Stimulated activated CD4-positive, alpha-beta T cell treated with anti-CD3 and anti-CD28 coated beads, Interleukin-12 subunit alpha, Interleukin-12 subunit beta, amount 100 ng/mL, for 4 hours (primary cell): ENCODE measurements around the gene VPS8.

Experiments
- DNase-seq: peaks from one replicate; pipeline ENCODE4 v3.0.0-alpha.2; 2020

VPS8 gene

DNA sequence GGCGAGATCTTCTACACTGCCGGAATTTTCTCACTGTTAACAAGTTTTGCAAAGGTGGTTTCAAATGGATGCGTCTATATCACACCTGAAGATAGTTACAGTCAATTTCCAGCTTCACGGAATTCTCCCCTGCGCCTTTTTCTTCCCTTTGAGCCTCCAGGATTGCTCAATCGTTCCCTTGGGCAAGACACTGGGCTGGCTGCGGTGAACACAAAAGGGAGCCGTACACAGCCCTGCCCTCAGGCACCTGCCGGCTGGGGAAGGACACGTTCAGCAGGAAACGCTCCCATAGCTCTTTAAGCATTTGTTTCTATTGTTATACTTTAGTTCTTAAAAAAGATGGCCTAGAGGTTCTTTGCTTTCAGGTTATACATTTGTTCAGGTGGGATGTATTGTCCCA, 255.2 kb downstream of the VPS8 start:
- DNase-seq, result no peak

DNA sequence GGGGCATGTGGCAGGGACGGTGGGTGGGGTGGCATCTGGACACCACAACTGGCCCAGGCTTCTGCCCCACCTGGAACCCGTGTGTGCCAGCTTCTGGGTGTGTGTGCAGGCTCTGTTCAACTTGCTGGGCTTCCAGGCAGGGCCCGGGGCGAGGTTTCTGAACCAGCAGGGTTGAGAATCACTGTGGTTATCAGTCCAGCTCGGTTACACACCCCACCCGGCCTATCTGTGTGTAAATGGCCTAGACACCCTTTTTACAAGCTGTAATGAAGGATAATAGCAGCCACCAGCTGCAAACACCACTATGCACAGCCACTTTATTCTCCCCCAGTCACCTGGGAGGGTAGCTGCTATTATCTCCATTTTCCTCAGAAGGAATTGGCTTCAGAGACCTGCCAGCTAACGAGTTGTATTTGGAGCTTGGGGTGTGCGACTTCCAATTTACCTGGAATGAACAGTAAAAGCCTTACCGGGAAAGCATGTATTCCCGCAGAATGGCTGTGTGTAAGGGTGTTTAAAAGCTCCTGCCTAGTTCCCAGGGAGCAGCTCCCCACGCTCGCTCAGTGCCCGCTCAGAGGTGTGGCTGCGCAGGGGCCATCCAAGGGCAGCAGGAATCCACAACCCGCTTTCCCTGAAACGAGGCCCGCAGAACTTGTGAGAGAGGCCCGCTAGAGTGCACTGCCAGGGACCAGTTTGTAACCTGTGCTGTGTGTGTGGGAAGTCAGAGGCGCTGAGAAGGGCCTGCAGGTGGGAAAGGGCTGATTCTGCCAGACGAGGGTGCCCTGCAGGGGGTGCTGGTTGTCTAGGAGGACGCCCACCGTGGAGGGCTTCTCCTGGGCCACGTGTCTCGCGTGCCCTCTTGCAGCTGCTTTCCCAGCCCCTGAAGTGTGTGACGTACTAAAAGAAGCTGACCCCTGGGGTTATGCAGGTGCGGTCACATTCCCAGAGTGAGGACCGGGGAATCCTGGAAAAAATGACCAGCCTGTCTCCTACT, 257.4 kb downstream of the VPS8 start:
- DNase-seq, result no peak

DNA sequence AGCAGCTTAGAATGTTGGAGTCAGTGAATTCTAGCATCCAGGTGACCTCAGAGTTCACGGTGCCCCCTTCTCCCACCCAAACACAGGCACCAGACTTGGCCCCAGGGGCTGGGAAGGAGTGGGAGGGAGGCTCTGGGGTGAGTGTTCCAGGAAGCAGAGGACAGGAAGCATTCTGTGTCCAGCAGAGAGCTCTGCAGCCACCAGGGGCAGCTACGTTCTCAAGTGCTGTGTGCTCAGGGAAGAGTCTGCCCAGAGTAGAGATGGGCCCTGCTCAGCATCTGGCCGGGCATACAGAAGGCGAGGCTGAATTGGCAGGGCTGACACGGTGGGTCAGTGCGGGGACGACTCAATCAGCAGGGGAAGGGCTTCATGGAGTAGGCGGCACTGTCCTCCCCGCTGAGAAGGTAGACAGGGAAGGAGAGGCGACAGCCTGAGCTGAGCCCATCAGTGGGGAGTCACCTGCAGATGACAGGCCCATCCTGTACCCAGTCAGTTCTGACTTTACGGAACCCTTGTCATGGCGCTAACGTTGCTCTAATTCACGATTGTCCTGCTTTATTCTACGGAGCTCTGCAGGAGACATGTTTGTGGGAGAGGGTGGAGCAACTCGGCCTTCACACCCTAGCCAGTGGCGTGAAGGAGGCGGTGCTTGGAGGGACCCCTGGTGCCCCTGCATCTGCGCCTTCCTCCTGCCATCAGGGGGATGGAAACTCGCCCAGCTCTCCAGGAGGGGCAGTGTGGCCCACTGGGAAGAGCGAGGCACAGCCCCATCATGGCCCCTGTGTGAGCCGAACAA, 258.7 kb downstream of the VPS8 start:
- no peak for DNase-seq

DNA sequence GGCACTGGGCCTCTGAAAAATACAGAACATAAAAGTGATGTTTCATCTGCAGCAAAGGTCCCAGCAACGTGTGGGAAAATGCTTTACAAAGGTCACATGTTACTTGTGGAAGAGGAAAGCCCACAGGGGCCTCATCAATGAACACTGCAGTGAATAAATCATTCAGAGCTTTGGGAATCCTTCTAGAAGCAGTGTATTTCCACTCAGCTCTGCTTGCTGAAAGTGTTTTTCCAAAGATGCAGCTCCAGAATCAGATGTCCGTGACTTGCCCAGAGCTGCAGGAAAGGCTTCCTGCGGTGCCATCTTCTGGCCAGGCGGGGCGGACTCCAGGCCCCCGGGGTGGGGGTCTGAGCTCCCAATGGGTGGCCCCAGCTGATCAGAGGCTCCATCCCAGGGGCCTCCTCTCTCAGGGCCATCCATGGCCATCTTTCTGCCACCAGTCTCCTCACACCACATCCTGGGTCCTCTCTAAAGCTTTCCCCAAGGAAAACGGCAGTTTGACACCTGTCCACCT, 259.4 kb downstream of the VPS8 start:
- no peak for DNase-seq

DNA sequence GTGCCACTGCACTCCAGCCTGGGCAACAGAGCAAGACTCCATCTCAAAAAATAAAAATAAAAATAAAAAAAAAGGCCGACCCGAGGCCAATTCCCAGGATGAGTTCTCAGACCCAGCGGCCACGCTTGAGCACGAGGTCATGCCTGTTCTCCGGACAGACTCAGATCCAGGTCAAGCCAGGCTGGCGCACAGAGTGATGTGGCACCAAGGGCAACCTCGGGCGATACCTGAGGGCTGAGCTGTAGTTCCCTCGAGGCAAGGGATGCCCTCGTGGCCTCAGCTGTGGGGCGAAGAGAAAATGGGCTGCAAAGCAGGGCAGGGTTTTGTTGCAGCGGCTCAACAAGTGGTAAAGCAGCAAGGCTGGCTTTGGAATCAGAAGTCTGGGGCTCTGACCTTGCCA, 263.6 kb downstream of the VPS8 start:
- DNase-seq, result no peak

DNA sequence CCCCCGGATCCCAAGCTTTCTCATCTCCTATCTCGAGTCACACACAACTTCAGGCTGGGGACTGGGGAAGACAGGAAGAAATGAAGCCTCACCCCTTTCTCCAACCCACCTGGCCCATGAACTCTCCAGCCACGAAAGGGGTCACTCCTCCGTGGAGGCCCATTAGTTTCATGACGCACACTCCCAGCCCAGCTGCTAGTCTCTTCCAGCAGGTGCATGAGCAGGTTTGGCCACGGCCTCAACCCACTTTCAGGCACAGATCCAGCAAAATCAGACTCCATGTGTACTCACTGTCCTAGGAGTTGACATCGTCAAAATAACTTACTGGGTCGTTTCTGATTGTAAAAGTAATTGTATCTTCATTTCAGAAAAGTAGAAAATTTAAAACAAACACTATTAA, 264.3 kb downstream of the VPS8 start:
- DNase-seq, result no peak

DNA sequence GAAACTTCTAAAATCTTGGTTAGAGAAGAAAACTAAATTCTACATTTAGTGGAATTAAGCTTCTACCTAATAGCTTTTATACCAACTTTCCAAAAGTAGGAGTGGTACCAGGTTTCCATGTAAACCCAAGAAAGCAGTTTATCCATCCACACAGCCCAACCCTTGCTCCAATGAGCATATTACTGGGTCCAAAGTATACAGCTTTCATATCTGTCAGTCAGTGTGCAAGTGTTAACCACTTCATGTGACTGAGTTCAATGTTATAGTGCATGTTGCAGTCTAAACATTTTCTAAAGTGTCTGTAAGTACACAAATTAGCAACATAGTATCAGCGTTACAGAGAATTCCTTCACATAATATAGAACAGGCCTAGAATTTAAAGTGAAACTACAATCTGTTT, 267.7 kb downstream of the VPS8 start:
- no peak for DNase-seq

DNA sequence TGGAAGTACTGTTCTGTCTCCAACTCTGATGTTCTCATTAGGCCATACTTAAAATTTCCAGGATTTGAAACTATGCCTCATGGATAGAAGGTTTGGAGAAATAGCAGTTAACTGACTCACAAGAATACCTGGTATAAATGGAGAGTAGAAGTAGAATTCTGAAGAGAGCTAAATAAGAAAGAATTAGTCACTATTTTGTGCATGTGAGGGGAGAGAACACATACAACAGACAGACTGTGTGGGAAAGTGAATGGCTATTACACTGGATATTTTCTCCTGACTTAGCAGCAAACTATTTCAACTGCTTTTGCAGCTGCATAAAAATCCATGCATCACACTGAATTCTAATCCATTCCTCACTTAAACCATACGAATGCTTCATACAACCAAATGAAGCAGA, 269.6 kb downstream of the VPS8 start:
- no peak for DNase-seq

DNA sequence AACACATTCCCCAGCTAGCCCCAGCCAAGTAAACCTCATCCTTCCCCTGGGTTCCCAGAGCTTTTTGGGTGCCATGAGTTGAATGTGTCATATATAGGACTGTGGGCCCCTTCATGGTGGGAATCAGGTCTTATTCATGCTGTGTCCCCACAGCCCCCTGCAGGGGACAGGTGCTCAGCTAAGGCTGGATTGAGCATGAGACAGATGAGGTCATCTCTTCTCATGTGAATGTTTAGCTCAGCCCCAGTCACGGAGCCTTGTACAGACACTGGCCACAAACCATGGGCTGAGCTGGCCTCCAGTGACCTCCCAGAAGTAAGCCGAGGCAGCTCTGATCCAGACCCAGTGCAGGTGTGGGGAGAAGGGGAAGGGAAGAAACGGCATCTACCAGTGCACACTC, 270.2 kb downstream of the VPS8 start:
- no peak for DNase-seq

DNA sequence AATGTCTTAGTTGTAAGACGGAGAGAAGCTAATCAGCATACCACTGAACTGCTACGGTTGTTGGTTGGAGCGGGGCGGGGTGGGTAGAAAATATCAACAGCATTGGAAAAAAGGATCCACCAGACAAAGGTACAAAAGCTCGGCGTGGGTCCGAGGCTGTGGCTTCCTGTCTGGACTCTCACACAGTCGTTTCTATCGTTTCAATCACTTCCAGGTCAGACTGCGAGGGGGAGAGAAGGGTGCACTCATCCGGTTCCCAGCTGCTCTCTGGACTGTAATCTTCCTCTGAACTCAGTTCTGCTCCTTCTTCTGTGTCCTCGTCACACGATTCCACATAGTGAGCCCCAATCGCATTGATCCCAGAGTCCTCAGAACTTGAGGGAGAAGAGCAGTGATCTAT, 270.9 kb downstream of the VPS8 start:
- DNase-seq, result no peak

DNA sequence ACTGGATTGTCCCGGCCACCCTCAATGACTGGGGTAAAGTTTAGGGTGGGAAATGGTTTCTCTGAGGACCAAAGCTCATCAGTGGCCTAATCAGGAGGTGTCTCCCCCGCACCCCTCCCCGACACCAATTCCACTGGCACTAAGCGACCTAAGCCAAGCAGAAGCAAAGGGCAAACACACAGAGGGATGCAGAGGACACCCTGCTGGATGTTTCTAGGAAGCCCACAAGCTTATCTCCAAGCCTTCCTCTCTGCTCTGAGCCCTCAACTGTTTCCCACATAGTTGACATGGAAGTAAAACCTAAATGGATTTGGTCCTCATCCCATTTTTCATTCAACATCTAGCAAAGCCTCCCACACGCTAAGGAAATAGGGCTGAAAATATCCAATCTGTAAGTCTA, 272.4 kb downstream of the VPS8 start:
- DNase-seq, result no peak

DNA sequence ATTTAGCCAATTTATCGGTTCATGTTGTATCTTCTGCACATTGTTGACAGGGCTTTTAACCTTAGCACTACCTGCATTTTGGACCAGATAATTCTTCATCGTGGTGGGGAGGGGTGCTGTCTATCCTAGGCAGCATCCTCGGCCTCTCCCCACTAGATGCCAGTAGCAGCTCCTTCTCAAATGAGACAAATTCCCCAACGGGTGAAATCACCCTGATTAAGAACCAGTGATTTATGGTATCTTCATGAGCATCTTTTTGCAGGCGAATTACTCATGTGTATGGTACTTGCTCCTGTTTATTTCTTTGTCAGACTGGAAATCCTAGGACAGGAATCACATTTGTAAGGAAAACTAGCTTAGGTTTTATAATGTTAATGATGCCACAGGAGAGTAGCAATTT, 272.9 kb downstream of the VPS8 start:
- DNase-seq, result no peak

DNA sequence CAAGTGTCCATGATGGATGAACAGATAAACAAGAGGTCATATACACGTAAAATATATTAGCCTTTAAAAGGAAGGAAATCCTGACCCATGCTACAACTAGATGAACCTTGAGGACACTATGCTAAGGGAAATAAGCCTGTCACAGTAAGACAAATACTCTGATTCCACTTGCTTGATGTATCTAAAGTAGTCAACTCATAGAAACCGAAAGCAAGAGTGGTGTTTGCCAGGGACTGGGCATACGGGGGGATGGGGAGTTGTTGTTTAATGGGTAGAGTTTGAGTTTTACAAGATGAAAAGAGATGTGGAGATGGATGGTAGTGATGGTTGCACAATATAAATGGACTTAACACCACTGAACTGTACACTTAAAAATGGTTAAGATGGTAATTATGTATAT, 275.5 kb downstream of the VPS8 start:
- DNase-seq, result no peak

DNA sequence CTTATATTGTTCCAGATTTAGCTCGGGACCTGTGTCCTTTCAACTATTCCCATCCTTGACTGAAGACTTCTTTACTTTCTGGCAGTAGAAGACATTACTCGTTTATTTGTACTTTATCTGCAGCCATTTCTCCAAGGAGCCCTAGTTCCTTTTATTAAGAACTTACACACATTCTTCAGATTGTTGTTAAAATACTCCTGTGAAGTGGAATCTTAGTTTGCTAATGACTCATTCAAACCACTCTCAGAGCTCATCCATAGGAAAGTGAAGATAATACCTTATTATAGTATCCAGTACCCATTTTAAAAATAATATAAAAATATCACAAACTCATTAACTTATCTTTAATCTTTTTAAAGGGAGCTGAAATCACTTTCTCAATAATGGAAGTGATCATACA, 277.4 kb downstream of the VPS8 start:
- no peak for DNase-seq

DNA sequence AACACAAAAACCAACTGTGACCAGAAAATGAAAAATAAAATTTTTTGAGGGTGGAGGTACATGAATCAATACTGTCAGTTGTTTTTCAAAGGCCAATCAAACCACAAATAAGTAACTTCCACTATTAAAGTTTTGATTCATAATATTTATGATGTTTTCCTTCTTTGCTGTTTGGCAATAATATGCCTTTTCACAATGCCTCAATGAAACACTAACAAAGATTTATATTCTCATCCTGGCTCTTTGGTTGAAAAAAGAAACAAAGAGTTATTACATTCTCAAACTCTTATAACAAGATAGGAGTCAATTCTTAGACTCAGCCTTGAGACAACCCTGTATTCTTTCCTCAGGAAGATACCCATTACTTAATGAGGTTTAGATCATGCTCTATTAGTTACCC, 277.8 kb downstream of the VPS8 start:
- no peak for DNase-seq

DNA sequence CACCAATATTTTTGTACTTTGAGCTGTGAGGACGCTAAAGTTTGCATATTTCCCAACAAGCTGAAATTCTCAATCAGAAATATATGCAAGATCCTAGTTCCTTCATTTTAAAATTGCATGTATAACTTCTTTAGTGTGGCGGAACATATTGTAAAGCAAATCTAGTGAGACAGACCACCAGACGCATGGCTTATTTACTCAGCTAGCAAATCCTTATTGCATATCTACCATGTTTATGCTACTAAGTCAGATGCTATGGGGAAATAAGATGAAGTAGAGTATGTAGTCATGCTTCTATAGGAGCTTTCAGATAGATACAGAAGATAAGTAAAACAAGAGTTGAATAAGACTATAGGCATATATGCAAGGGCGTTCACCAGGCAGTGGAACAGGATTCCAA, 278.8 kb downstream of the VPS8 start:
- DNase-seq, result no peak

DNA sequence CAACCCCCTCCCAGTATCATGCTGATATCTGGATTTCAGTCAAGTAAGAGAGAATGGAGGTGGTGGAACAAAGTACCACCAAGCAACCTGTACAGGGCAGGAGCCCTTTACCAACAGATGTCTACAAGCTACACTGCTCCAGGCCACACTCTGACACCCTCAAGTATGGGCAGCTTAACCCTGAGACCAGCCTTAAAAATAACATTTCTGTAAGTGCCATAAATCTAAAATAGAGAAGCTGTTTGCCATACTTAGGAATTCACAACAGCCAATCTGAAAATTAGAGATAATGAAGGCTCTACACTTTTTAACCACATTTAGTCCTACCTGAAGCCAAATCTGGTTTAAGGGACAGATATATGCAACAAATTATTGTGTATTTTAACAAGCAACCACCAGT, 281.1 kb downstream of the VPS8 start:
- DNase-seq, result no peak

DNA sequence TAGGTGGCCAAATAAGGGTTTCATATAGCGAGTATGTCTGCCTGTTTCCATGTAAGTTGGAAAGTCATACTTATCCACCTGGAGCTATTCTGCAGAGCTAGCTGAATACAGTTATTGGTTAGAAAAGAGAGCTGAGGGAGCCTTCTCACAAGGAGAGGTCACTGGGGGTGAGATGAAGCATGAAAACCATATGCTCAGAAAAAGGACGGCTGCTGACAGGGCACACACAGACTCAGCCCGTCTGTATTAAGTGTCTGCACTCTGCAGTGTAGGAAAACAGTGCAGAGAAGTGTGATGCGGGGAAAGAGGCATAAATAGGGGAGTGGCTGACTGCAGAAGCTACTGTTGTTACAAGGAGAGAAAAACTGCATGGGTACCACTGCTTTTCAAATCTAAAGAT, 282.7 kb downstream of the VPS8 start:
- no peak for DNase-seq
